Islet of Langerhans (tissue), 1 donor: ENCODE data around the gene STN1.

Source experiments
- FAIRE-seq: peaks from one replicate; lab custom pipeline; 2011; peaks lifted over from hg19 to GRCh38; lab: Jason Lieb, UNC

Gene STN1

DNA sequence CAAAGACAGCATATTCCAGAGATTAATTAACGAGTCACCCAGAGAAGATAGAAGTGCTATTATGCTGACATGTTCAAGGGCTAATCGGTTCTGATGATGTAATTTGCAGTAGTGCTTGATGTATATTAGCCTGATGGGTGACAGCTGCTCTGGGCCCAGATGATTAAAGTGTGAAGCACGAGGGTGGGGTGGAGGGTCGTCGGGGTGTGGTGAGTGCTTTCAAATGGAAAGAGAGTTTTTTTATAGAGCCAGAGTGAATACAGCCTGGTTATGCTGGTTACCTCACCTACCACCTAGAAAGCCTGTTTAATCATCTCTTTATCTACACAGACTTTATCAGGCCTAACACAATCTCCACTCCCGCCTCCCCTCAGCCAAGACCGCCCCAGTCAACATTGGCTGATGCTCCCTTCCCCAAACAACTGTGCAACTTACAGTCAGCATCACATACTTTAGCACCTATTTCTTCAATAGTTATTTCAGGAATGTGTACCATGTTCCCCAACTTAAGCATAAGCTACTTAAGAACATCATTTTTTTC lies 11.5 kb upstream of the STN1 start:
- FAIRE-seq, result no peak

DNA sequence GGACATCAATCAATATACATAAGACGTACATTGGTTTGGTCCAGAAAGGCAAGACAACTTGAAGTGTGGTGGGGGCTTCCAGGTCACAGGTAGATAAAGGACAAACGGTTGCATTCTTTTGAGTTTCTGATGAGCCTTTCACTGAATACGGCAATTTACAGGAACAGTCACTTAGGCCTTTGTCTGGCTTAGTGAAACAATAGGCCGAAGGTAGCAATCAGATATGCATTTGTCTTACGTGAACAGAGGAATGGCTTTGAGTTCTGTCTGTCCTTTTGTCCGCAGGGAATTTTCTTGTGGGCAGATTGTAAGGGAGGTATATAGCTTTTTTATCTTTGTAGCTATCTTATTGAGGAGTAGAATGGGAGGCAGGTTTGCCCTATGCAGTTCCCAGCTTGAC lies 10.8 kb upstream of the STN1 start:
- no peak for FAIRE-seq

DNA sequence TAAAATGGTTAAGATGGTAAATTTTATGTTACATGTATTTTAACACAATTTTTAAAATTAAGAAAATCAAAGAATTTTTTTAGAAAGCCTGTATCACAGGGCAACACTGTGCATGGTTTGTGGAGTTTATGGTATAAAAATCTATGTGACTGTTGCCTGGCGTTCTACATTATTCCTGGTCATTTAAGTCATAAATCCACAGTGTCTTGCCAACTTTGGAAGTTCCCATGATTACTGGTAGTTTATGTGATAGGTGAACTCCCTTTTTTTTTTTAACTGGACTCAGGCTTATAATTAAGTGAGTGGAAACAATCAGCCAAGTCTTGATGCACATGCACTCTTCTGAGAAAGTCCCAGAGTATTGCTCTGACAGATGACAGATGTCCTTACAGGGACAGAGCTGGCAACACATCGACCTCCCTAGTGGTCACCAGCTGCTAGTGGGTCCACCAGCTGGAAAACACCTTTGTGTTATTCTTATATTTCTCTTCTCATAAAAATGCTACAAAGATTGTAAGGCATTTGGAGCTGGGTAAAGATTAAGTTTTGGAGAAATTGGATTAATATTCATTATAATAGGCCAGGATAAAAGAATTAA lies 8.8 kb upstream of the STN1 start:
- no peak for FAIRE-seq

DNA sequence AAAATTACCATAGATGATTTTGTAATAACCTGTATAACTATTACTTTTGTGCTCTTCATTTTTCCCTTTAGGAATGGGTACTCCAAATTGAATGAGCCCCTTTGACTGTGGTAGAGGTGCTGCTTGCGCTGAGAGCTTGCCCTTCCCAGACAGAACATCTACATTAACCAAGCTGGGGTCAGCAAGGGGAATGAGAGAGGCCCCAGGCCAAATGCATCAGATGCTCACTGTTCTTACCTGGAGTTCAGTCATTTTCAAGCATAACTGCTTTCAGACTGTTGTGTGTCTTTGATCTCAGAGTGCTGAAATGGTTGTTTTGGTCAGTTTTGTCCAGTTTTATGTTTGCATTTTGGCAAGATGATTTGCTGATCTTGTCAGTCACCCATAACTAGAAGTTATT lies 7.6 kb upstream of the STN1 start:
- no peak for FAIRE-seq

DNA sequence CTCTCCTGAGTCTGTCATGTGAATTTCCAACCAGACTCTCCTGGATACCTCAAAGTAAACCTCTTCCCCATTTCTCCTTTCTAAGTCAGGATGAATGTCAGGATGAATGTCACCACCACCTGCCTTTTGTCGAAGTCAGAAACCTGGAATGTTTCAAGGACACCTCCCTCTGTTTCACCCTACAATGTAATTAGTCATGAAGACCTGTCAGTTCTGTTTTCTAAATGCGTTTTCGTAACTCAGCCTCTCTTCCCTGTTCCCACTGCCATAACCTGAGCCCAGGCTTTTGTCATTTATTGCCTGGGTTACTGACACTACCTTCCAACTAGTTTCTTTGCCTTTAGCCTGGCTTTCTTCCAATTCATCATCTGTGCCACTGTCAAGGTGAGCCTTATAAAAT lies 5.5 kb upstream of the STN1 start:
- no peak for FAIRE-seq

DNA sequence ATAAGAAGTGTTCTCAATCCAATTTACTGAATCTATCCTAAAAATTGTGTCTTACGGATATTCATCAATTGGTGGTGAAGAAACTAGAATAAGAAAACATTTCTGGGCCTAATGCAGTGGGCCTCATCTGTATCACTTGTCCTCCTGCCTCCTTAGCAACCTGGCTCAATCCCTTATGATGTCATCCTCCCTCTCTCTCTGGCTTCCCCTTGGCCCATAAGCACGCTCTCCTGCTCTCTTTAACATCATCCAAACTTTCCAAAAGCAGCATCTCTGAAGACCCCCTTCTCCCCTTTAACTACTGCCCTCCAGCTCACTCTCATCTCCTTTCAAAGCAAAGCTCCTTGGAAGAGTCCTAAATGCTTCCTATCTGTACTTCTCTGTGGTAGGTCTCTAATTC lies 4.7 kb upstream of the STN1 start:
- FAIRE-seq, result no peak

DNA sequence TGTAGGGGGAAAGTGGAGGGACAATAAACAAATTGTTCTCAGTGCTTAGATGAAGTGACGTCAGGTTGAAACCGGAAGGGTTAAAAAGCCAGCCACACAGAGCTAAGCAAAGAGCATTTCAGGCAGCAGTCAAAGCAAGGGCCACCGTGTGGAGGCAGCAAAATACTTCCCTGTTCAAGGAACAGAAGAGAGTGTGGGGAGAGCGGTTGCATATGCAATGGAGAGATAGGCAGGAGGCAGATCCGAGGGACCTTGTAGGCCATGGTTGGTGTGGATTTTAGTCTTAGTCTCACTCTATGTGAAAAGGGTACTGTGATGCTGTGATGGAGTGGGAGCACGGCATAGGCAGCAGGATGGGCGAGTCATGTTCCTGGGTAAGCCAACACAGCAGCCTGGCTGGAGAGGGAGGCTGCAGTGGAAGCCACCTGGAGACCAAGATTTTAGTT lies 3.8 kb upstream of the STN1 start:
- no peak for FAIRE-seq

DNA sequence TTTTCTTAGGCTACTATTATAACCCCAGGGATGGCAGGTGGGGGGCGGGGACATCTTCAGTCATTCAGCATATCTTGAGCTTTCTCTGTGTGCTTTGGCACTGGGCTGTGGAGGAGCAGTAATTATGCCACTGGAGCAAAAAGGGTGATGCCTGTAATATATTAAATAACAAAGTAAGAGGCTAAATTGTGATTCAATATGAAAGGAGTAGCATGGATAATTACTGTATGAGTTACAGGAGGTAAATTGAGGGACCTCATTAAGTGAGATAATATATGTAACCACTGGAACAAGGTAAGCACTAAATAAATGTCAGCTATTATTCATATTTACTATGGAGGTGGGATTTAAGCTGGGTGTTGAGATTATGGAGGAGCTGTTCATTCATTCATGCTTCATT lies 3.3 kb upstream of the STN1 start:
- FAIRE-seq, result no peak

DNA sequence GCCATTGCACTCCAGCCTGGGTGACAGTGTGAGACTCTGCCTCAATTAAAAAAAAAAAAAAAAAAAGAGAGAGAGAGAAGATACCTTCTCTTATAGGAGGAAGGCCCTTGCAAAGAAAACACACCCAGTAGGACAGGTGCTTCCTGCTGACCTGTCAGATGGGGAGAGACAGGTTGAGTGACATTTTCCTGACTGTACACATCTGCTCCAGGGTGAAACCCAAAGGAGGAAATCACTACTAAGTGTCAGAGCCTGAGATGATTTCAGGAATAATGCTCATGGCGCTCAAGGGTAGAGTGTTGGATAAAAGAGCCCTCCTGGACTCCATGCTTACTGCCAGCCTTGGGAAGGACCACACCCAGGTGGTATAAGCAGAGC lies 1.7 kb upstream of the STN1 start:
- no peak for FAIRE-seq

DNA sequence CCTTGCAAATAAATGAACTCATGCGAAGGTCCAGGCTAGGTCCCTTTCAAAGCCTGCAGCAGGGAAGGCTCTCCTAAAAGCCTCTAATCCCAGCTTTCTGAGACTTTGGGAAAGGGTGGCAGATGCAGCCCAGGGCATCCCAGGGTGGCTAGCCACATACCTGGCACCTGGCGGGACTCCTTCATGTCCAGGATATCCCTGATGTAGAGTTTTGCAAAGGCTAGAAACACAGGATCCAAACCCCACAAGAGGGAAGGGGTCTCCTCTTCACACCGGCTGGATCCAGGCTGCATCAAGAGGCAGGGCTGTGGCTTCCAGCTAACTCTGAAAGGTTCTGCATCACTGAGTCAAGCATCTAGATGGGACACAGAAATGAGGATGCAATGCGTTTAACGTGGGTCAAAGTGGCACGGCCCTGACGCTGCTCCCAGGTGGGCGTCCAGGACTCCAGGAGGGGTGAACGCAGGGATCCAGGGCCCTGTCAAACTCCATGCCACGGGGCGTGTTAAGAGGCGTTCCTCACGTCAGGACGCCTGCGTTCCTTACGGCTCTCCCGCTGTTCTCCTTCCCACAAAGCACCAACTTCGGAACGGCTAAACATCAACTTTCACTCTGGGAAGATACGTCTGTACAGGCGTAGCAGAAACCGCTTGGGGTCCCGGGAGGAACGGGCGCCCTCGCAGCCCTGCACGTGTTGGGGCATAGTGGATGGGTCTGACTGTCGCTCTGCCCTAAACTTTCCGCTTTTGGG lies 507 bp downstream of the STN1 start:
- no peak for FAIRE-seq

DNA sequence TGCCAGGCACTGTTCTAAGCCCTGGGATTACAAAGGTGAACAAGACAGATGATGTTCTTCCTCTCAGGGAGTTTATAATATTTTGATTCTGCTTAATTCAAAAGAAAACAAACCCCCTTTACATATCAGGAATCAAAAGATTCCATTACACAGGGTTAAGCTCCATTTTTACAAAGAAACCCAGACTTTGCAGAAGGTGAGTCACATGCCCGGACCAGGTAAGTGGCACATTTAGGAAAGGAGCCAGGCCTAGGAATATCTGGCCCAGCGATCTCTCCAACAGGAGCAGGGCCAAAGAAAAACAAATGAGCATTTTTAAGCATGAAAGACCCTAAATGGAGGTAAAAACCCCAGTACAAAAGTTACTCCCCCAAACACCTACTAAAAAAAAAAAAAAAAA lies 1.1 kb downstream of the STN1 start:
- no peak for FAIRE-seq

DNA sequence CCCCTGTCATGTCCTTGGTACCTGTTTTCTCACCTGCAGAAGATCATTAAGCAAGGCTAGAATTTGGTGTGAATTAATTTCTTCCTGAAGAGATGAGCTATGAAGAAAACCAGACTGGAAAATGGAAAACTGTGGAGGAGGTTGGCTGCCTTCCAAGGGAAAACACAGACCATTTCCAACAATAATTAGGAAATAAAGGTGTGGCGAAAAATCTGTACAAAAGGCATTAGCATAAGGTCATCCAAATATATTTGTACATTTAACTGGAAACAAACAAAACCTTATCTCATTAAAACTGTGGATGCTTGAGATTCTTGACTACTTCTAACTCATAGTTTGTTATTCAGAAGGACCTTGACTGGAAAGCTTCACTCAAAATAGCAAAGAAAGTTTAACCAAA lies 1.7 kb downstream of the STN1 start:
- no peak for FAIRE-seq

DNA sequence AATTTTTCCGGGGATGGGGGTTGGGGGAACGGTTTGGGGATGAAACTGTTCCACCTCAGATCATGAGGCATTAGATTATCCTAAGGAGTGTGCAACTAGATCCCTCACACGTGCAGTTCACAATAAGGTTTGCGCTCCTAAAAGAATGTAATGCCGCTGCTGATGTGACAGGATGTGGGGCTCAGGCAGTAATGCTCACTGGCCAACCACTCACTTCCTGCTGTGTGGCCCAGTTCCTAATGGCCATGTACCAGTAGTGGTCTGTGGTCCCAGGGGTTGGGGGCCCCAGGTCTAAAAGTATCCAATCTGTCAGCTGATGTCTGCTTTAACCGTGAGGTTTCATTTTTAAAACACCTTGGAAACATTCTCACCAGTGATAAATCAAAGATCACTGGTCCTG lies 2.2 kb downstream of the STN1 start:
- no peak for FAIRE-seq

DNA sequence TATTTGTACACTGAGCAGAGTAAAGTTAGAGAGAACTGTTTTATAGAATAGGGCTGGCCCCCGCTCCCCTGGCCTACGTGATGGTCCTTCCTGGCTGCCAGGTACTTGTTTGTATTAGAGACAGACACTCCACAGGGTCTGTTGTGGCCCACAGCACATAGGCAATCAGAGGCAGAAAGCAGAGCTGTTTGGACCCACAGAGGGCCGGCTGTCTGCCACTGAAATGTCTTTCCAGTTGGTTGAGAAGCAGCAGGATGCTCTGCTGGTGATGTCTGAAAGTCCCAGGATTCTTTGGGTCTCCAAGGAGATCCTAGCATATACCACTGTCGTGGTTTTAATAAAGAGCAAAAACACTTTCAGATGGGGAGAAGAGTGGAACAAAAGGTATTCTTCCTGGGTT lies 5.2 kb downstream of the STN1 start:
- no peak for FAIRE-seq

DNA sequence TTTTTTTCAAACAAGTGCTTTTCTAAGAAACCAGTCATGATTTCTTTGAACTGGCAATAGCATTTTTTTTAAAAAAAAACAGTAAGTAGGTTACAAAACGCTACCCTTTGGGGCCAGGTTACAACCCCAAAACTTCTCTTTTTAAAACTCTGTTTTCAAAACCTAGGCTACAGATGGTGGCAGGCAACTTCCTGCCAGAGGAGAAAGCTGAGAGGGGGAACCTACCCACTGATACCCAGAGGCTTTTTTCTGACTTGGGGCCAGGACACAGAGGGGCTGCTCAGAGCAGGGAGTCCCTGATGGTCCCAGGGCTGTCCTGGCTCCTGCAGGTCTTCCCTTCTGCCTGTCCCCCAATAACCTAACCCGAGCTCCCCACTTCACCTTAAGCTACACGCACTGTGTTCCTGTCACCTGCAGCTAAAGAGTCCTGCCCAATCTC lies 6.9 kb downstream of the STN1 start:
- FAIRE-seq, result no peak

DNA sequence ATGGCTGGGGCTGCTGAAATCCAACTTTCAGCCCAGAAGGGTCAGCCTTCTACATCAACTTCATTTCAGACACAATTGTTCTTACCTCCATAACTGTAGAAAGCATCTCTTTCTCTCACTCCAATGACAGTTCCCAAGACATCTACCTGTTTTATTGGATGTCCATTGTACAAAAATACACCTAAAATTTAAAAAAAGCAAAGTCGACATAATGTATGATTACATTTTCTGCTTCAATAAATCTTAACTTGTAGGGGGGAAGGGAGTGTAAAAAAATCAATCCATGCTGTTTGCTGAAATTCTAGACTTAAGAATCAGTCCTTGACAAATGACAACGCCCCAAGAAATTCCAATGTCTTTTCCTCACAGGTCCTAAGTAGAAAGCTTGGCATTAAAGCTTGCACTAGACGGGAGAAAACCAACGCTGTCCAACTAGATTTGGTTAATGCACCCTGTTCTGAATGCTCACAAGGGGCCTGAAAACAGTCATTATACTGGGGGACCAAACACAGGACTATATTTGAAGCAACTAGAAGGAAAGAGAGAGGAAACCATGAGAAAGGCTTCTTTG lies 7.5 kb downstream of the STN1 start:
- FAIRE-seq, result no peak

DNA sequence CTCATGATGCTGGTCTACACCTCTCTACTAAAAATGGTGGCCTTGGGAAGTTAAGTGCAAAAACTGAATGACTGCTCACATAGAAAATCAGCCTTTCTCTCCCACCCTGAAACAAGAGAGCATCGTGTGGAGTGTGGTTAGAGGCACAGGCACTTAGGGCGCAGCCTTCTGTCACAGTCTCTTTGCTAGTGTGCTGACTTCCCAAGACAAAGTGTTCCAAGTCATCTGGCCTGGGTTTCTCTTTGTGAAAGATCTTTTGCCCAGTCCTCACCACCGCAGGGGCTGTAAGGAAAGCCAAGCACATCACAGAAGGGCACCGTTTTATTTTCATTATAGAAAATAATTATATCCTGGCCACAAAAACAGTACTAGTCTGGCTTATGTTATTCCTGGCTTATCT lies 12.5 kb downstream of the STN1 start:
- FAIRE-seq, result no peak

DNA sequence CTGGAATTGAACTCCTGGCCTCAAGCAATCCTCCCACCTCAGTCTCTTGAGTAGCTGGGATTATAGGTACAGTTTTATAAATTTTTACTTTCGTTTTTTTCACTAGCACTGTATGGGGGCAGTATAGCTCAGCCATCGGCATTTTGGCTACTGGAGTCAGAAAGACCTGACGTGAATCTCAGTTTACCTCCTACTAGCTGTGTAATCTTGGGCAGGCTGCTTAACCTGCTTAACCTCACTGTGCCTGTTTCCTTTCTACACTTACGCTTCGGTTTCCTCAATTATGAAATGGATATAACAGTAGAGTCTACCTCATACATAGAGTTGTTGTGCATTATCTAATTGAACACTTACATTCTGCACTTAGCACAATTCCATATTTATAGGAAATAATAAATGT lies 16.7 kb downstream of the STN1 start:
- FAIRE-seq, result no peak

DNA sequence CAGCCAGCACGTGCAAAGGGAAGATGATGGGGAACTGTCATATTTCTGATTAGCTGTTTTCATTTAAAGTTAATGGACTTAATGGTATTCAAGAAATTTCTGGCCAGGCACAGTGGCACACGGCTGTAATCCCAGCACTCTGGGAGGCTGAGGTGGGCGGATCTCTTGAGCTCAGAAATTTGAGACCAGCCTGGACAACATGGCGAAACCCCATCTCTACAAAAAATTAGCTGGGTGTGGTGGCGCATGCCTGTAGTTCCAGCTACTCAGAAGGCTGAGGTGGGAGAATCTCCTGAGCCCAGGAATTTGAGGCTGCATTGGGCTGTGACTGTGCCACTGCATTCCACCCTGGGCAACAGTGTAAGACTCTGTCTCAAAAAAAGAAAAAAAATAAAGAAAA lies 18.7 kb downstream of the STN1 start:
- no peak for FAIRE-seq

DNA sequence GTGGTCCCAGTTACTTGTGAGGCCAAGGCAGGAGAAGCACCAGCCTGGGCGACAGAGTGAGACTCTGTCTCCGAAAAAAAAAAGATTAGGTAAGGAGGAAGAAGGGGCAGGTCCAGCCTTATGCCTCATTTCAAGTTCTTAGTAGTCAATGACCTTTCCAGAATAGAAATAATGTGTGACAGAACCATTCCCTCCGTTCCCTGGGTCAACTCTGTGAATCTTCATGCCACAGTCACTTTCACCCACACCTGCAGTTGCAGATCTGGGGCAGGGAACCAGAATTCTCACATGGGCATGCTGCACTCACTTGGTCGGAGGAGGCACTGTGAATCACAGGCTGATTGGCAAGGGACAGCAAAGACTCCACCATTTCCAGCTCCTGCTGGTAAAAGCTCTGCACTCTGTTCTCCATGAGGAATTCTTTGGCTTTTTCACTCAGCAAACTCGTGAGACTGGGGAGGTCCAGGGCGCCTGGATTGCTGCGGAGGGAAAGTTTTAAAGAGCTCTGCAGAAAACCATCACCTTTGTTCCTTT lies 20.7 kb downstream of the STN1 start:
- no peak for FAIRE-seq

DNA sequence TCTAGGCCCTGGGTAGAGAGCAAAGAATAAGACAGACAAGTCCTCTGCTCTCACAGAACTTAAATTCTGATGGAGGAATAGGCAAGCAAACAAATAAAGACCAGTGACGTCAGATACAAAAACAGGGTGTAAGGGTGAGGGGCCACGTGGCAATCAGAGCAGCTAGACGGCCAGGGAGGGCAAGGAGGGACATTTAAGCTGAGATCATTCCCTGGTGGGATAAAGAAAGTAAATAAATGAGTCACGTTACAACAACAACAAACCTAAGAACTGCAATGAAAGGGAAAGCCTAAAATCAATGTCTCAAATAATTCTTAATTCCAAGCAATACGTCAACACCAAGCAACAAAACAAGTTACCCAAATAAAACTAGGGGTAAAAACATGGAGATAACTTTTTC lies 21.8 kb downstream of the STN1 start:
- peak; percentile 43 for FAIRE-seq

DNA sequence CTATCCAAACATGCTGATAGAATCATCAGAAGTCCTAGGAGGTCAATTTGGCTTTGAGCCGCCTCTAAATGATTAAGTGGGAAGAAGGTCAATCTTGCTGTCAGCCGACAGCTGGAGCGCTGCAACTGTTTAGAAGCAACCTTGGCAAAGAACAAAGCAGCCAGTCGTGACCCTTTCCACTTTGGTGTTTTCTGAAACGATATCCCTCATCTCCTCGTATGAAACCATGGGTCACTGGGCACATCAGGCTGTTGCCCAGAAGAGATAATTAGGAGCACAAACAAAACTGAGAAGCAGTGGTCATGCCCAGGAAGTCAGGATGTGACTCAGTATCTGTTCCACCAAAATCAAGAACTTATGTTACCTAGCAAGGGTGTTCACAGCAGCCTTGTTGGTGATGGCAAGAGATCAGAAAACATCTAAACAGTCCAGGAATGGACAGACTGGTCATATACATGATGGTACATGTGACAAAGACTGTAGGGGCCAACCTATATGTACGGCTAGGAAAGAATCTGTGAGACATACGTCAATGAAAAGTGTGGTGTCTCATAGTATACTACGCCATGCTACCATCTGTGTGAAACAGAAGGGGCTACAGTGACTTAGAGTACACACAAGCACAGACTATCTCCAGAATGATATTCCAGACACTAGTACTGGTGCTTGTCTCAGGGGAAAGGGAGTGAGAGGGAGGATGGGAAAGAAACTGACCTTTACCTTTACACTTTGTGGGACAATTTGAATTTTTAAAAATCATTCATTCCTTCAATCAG lies 22.4 kb downstream of the STN1 start:
- FAIRE-seq, result peak; percentile 70

DNA sequence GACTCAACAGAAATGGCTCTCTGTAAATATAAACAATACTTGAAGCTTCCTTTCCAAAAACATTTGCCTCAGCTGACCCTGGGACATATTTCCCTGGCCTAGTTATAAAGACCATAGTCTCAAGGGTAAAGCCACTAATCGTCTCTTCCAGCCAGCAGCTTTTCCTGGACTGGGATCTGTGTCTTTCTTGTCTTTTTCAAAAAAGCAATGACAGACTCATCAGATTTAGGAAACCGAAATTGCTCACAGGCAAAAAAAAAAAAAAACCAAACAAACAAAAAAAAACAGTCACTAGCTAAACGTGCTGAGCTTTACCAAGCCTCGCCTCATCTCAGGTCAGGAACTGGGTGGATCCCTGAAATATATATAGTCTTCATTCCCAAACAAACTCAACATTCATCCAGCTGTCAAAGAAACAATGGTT lies 23.5 kb downstream of the STN1 start:
- no peak for FAIRE-seq
